NCI-H524 (cell line): ENCODE measurements around the gene SLC35A4.

Source experiments
- DNase-seq, 2 experiments: peaks; one replicate each; lab custom pipeline; 2025; lab: John Stamatoyannopoulos, UW

The SLC35A4 gene, protein sequence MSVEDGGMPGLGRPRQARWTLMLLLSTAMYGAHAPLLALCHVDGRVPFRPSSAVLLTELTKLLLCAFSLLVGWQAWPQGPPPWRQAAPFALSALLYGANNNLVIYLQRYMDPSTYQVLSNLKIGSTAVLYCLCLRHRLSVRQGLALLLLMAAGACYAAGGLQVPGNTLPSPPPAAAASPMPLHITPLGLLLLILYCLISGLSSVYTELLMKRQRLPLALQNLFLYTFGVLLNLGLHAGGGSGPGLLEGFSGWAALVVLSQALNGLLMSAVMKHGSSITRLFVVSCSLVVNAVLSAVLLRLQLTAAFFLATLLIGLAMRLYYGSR

DNA sequence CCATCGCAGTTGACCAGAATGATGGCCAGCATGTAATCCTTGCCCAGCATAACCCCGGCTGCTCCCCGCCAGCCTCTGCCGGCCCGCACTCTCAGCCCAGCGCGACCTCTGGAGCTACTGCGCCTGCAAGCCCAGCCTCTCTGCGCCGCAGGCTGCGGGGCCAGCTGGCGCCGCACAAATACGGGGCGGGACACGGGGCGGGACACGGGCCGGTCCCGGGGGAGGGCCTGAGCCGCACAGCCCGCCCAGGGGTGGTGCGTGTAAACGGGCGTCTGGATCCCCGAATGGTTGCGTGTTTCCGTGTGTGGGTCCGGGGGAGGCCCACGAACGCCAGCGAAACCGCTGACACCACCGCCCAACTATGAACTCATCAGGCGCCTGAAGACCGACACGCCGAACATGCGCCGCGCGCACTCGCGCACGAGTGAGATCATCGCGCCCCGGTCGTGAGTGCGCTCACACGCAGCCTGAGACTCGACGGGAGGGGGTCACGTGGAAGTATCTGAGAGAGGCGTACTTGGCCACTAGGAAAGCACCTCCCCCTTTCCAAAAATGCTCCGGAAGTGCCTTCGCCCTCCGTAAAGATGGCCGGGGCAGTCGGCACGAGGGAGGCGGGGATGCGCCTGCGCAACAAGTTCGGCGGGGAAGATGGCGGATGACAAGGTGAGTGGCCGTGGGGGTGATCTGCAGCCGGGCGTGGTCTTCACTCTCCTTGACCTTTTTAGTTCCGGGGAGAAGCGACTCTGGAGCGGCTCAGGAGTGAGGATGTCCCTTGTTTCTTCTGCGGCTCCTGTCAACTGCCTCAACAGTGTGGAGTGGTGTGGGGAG, at the start of gene SLC35A4, which contains the start of gene APBB3:
SLC35A4 (plus strand) TSS at position 633 of the 828 bp plus-strand sequence. CDS start 2,342 bp downstream, outside the sequence.
APBB3 (minus strand) TSS at position 403 of the 828 bp plus-strand sequence; CDS start at position 50, 353 bp downstream.
- DNase-seq: peak; percentile 96 to 97

DNA sequence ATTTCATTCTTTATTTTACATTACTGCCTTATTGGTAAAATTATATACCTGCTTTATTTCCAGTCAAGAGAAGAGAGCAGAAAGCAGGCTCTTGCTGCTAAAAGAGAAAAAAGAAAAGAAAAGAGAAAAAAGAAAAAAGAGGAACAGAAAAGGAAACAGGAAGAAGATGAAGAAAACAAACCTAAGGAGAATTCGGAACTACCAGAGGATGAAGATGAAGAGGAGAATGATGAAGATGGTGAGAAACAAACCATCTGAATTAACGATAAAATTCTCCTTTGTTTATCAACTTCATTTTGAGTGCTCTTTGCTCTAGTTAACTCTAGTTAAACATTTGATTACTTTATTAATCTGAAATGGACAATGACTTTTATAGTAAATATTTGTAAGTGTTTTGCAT, 40.6 kb upstream of the SLC35A4 start:
- no peak for DNase-seq

DNA sequence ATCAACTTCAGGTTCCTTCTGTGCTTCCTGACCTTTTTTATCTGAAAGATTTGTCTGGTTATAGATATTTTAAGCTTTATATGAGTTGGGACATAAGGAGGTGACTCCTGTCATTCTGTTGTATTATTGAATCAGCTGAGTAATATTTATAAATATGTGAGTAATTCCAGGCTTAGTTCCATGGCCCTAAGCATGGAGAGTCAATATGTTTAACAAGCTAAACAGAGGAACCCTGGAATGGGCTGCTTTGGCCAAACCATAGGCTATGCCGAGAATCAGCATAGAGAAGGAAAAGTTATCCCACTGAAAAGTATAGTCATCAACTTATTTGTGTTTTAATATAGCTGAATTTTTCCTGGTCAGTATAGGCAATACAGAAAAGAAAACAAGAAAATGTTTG, 24.4 kb upstream of the SLC35A4 start:
- DNase-seq: no peak

DNA sequence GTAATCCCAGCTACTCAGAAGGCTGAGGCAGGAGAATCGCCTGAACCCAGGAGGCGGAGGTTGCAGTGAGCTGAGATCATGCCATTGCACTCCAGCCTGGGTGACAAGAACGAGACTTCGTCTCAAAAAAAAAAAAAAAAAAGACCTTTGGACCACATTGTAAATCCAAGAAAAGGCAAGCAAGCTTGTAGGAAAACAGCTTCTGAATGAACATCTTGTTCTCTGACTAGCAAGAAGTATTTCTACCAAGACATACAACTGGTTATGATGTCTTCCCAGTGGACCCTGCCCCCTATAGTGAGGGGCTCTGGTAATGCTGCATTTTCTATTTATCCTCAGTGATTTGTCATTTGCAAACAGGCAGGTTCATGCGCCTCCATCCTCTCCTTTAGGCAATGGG, 21.7 kb upstream of the SLC35A4 start:
- DNase-seq: no peak

DNA sequence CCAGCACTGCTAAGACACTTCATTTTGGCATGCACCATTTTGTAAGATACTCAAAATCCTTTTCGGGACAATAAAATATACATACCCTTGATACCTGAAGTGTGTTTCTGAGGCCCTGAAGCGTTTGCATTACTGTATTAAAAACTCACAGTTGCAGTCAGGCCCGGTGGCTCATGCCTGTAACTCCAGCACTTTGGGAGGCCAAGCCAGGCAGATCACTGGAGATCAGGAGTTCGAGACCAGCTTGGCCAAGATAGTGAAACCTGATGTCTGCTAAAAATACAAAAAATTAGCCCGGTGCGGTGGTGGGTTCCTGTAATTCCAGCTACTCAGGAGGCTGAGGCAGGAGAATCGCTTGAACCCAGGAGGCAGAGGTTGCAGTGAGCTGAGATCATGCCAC, 19.6 kb upstream of the SLC35A4 start:
- DNase-seq: no peak

DNA sequence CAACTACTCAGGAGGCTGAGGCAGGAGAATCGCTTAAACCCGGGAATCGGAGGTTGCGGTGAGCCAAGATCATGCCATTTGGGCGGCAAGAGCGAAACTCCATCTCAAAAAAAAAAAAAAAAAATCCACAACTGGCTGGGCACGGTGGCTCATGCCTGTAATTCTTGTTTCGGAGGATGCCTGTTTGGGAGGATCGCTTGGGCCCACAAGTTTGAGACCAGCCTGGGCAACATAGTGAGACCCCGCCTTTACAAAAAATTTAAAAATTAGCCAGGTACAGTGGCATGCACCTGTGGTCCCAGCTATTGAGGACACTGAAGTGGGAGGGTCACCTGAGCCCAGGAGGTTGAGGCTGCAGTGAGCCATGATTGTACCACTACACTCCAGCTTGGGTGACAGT, 19.0 kb upstream of the SLC35A4 start:
- no peak for DNase-seq

DNA sequence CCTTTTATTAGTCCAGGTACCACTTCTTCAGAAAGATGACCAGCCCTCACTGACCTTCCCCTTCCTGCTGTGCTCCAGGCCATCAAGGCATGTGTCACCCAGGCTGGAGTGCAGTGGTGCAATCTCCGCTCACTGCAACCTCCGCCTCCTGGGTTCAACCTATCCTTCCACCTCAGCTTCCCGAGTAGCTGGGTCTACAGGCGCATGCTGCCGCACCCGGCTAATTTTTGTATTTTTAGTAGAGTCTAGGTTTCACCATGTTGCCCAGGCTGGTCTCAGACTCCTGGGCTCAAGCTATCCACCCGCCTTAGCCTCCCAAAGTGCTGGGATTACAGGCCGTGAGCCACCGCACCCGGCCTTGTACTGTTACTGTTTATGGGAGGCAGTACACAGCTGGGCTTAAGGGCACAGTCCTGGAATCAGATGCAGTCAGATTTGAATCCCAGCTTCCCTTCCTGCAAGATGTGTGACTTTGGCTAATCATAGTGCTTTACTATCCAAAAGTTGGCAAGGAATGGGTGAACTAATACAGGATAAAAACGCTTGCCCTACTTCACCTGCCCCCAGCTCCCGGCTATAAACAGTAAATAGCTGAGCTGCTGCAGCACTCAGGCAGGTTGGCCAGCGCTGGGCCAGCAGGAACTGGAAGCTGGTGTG, 17.6 kb upstream of the SLC35A4 start:
- DNase-seq: no peak

DNA sequence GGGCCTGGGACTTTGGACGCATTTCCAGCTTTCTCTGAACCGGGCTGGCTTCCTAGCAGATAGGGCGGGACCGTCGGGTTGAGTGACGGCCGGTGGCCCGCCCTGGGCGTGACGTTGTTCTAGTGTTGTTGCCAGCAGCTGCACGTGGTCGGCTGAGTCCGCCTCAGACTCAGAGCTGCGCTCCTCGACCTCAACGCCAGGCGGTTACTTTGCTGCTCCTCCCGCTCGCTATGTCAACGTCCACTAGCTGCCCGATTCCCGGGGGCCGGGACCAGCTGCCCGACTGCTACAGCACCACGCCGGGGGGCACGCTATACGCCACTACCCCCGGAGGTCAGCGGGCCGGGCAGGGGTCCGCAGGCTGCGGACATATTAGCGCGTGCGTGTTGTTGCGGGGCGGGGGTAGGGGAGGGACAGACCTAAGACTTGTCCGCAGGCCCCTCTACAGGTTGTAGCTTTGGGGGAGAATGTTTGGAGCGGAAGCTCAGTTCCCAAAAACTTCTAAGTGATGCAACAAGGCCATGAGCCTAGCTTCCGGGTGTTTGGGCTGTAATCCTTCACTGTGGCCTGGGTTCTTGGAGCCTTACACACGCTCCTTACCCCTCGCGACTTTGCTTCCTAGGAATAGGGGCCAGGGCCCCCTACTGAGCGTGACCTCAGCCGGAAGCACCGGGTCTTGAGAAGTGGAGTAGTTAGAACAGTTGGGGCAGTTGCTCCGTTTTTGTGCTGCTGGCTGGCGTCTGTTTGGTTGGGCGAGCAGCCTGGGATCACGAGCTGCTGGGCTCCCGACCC, 16.9 kb upstream of the SLC35A4 start, which contains the start of gene EIF4EBP3:
EIF4EBP3 (plus strand) TSS at position 155 of the 792 bp plus-strand sequence; CDS start at position 231, 76 bp downstream.
- DNase-seq: peak in 1 of 2 experiments; percentile 56

DNA sequence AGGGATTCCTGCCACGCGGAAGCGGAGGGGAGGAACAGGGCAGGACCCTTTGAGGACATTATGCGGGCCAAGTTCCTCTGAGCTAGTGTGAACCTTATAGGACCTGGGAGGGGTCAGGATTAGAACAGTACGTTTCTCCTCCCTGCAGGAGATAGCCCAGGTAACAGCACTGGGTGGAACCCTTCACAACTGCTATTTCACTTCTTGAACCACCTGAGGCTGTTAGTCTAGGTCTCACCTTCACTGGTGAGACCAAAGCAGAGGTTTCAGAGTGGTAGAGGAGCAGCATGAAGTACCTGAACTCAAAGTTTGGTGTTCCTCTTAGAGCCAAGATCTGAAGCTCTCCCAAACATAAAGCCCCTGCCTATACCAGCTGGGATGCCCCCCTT, 16.3 kb upstream of the SLC35A4 start:
- no peak for DNase-seq

DNA sequence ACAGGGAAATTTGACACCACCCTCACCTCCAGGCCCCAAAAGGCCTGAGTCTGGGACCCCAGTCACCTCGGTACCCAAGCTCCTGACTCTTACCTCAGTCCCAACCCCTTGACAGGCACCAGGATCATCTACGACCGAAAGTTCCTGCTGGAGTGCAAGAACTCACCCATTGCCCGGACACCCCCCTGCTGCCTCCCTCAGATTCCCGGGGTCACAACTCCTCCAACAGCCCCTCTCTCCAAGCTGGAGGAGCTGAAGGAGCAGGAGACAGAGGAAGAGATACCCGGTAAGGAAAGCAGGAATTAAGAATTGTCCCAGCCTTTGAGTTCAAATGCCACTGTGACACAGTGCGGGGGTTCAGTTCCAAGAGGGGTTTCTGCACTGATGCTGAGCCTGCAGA, 15.8 kb upstream of the SLC35A4 start:
- no peak for DNase-seq

DNA sequence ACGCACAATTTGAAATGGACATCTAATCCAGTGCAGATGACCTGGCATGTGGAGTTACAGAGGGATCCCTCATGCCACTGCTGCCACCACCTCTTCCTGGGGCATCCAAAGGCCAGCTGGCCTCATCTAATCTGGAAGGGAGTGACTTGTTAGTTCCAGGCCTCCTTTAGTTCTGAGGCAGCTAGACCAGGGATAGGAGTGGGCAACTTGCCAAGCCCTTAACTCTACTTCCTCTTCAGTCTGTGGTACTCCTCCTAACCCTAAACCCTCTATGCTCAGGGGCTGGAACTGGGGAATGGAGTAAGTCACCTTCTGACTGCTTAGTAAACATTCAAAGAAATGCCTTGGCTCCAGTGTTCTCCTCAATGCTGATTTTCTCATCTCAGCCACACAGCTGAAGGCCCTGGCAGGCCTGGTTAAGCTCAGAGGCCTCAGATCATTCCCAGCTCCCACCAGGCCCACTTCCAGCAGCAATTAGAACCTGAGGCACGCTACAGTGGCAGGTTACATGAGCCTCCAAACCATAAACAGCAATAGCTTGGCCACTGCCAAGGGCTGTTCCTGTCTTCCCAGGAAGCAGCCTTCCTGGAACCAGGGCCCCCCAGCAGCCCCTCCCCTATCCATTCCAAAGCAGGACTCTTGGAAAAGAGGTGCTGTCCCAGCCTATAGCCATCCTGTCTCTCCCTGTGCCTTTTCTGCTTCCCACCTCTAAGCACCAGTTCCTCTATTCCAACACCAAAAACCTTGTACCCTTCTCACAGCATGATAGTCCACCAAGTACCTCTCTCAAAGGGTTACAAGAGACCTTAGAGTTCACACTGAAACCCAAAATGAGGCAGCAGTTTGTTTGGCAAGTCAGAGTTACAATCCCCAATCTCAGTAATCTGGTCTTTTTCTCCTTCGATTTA, 15.1 kb upstream of the SLC35A4 start:
- no peak for DNase-seq

DNA sequence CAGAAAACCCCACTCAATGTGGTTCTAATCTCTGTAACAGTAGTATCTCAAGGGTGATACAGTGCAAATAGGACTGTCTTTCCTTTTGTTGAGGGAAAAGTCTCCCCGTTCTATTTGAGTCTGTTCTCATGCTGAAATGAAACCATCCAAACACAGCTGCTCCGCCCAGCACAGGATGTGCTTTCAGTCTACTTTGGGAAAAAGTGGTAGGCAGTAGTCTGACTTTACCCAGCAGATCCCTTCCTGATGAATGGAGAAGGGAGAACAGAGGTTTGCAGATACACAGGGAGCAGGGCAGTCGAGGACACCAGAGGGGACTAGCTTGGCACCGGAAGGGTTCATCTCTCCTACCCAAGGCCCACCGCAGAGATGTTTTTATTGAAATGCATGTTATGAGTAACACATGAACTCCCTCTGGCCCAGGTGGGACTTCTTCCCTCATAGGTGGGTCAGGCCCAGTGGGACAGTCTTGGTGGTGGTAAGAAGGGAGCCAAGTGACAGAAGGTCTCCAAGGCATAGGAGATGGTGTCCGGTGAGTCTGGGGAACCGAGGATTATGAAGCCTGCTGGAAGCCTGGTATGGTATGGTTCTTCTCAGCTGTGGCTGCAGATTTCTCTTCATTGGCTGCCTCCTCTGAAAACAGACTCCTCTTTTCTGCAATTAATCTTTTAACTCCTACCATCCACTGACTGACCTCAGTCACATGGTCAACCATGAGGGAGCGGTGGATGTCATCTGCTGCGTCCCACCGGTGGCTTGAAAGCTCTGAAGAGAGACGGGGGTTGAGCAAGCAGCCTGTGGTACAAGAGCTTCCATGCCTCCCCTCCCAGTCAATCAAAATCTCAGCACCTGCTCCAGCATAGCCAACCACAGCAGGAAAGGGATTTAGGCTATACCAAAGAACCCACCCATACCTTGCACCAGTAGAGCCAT, 14.2 kb upstream of the SLC35A4 start:
- DNase-seq: no peak

DNA sequence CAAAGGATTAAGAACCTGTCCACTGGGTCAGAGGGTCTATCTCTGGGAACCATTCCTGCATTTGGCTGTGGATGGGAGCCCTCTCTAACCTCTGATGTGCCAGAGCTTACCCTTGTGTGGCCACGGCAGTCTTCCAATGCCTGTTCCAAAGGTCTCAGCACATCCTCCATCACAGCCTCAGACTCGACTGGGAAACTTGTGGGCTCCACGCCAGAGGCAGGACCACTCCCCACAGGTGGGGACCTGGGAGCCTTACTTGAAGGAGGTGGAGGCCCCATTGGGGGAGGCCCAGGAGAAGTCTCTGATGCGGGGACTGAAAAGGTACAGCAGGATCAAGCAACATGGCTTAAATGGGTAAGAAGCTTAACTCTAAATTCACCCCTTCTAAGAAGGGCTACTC, 12.8 kb upstream of the SLC35A4 start:
- DNase-seq: no peak

DNA sequence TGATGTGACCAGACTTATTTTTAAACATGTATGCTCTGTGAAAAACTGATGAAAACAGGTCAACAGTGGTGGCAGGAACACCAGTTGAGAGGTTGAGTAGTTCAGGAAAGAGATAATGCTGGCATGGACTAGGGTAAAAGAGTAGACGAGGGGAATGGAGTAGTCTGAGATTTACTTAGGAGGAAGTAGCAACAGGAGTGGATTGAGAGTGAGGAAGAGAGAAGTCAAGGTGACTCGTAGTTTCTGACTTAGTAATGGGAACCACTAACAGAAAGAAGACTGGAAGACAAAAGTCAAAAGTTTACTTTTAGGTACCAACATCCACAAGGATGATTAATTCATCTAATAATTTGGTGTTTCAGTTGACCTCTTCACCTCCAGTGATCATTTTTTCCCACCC, 11.0 kb upstream of the SLC35A4 start:
- DNase-seq: no peak

DNA sequence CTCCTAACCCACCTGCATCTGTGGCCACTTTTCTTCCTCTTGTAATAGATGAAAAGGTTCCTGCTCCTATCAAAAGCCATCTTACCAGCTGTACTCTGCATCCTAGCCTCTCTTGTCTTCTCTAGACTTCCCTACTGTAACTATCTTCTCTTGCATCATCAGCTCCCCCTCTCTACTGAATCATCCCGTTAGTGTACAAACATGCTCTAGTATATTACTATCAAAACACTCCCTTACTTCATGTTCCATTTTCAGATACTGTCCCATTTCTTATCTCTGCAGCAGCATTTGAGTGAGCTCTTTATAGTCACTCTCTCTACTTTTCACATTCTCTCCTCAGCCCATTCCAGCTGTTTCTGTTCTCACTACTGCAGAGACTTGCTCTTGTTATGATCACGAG, 10.2 kb upstream of the SLC35A4 start:
- DNase-seq: no peak

DNA sequence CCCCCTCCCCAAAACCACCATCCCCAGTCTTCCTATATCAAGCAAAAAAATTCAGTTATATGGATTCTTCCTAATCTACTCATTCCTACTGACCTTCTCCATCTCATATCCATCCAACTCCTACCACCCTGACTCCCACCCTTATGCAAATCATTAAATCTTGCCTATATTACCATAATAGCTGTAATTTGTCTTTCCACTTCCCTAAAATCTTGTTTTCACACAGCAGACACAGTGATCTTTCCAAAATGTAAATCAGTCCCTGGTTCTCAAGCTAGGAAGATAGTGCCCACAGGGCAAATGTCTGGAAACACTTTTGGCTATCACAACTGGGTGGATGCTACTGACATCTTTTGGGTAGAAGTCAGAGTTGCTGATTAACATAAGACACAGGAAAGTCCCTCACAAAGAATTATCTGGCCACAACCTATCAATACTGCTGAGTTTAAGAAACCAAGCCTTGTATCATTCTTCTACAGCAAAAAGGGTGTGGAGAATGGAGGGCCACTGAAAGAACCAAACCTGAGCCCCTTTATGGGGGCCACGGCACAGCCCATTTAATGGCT, 8.8 kb upstream of the SLC35A4 start:
- no peak for DNase-seq

DNA sequence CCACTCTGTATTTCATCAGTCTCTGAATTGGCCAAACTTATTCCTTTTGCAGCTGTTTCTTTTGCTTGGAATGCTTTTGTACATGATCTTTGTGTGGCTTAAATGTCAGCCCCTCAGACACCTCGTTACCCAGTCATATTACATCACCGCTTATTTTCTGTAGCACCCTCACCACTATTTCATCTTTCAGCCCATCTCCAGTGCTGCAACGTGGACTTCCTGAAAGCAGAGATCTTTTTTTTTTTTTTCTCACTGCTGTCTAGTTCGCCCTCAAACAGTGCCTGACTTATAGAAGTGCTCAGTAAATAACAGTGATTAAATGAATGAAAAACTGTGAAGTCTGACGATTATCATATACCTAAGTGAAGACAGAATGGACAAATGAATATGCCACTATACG, 8.2 kb upstream of the SLC35A4 start:
- no peak for DNase-seq

DNA sequence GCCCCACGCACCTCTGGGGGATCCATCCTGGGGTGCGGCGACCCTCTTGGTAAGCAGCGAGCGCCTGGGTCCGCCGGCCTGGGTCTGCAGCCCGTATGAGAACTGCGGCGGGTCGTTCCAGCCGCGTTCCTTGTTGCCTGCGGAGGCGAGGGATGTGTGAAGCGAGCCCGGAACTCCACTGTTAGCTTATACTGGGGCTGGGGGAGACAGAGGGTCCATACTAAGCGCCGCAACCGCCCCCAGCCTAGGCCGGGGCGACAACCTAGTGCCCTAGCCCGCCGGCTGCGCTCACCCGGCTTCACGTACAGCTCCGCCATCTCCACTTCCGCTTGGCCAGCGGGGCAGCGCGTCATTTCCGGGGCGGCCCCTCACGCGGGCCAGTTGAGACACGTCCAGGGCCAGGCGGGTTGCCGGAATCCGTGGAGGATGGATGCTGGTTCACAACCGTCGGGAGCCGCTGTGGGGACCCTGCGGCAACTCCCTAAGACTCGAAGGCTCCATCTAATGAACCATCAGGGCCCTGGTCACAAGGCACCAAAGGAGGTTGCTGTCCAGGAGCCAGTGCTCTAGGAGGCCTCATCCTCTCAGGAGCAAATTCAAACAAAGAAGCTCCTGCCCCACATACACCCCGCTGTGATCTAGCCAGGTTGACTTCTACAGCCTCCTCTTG, 7.4 kb upstream of the SLC35A4 start, which contains the start of gene SRA1:
SRA1 (minus strand) TSS at position 338 of the 670 bp plus-strand sequence; CDS start at position 317, 21 bp downstream.
- peak; percentile 67 to 81 for DNase-seq
